GM23338 (cell line): ENCODE data around the gene SMAD1. TPM values are rescaled to one million over a fixed set of nuclear protein-coding genes. Genes with fewer than 3 reads are reported as not detected.
"Not testable (repeated sequence)": the region's sequence is repeated elsewhere in the genome, so short reads cannot be mapped to it uniquely, and the experiment has no call there.

Experiments used
- ATAC-seq: fragments of 200-7000 bp; cut with Tn5 transposase; 3 replicates; pipeline ENCODE4 v1.9.1; 2020
- DNase-seq: peaks from one replicate; pipeline ENCODE4 v3.0.0-alpha.2; 2015; ENCODE audit warnings: low spot score
- H2AFZ ChIP-seq: fragments of 200-600 bp; sonication (generic); 2 replicates; pipeline ENCODE4 v1.8.0; 2016; ENCODE audit warnings: antibody characterized with exemption, mild to moderate bottlenecking, moderate library complexity
- H3F3A ChIP-seq: fragments of 200-600 bp; sonication (generic); replicated peaks from 2 replicates; pipeline ENCODE4 v1.8.0; 2017; ENCODE audit warnings: antibody characterized with exemption, mixed run types, low read depth
- H3K27ac ChIP-seq: fragments of 200-600 bp; sonication (generic); 2 replicates; pipeline ENCODE4 v1.6.1; 2016; ENCODE audit warnings: low read depth
- H3K27me3 ChIP-seq: fragments of 200-600 bp; sonication (generic); 2 replicates; pipeline ENCODE4 v1.8.0; 2016; ENCODE audit warnings: mild to moderate bottlenecking, mixed run types, moderate library complexity; ENCODE audit not compliant: insufficient read depth
- H3K36me3 ChIP-seq: fragments of 200-600 bp; sonication (generic); 2 replicates; pipeline ENCODE4 v1.8.0; 2016; ENCODE audit warnings: mild to moderate bottlenecking; ENCODE audit not compliant: insufficient read depth
- H3K4me1 ChIP-seq: fragments of 200-600 bp; sonication (generic); 2 replicates; pipeline ENCODE4 v1.8.0; 2016; ENCODE audit warnings: mild to moderate bottlenecking, moderate library complexity; ENCODE audit not compliant: insufficient read depth
- H3K4me2 ChIP-seq: fragments of 200-600 bp; sonication (generic); 2 replicates; pipeline ENCODE4 v1.7.1; 2017; ENCODE audit warnings: mixed run types
- H3K4me3 ChIP-seq: fragments of 200-600 bp; sonication (generic); 2 replicates; pipeline ENCODE4 v1.6.1; 2016; ENCODE audit warnings: mixed run types
- H3K79me2 ChIP-seq: fragments of 200-600 bp; sonication (generic); replicated peaks from 2 replicates; pipeline ENCODE4 v1.8.0; 2017; ENCODE audit warnings: mild to moderate bottlenecking; ENCODE audit not compliant: insufficient read depth
- H3K9me2 ChIP-seq: fragments of 200-600 bp; sonication (generic); 2 replicates; pipeline ENCODE4 v1.8.0; 2017; ENCODE audit not compliant: insufficient read depth
- H4K20me1 ChIP-seq: fragments of 200-600 bp; sonication (generic); replicated peaks from 2 replicates; pipeline ENCODE4 v1.8.0; 2017; ENCODE audit warnings: mild to moderate bottlenecking; ENCODE audit not compliant: insufficient read depth
- H3K27ac Mint-ChIP-seq: 2 replicates; pipeline ENCODE4 v1.8.0; 2020; ENCODE audit warnings: inconsistent platforms, mild to moderate bottlenecking, moderate library complexity, mixed read lengths
- H3K27me3 Mint-ChIP-seq: 3 replicates; pipeline ENCODE4 v1.8.0; 2022; ENCODE audit warnings: low read depth, mild to moderate bottlenecking, moderate library complexity, mixed read lengths, inconsistent platforms; ENCODE audit not compliant: insufficient read depth, poor library complexity
- H3K36me3 Mint-ChIP-seq: 3 replicates; pipeline ENCODE4 v1.8.0; 2021; ENCODE audit warnings: low read depth, mild to moderate bottlenecking, inconsistent platforms, moderate library complexity, mixed read lengths
- H3K4me1 Mint-ChIP-seq: 3 replicates; pipeline ENCODE4 v1.8.0; 2020; ENCODE audit warnings: mild to moderate bottlenecking, inconsistent platforms, mixed read lengths
- H3K4me3 Mint-ChIP-seq: 3 replicates; pipeline ENCODE4 v1.8.0; 2021; ENCODE audit warnings: moderate library complexity, mild to moderate bottlenecking, inconsistent platforms, mixed read lengths
- H3K9me3 Mint-ChIP-seq: 3 replicates; pipeline ENCODE4 v1.8.0; 2020; ENCODE audit warnings: moderate library complexity, mild to moderate bottlenecking, inconsistent platforms, mixed read lengths
- CTCF ChIP-seq, 2 experiments: fragments of 200-600 bp in 1 of 2; sonication (generic) in 1 of 2; conservative IDR thresholded peaks; 2 replicates each; pipeline versions ENCODE4 v1.5.1 to v1.6.1; 2016 to 2017; ENCODE audit warnings: antibody characterized with exemption in 2 of 2, low read depth in 2 of 2, mild to moderate bottlenecking in 2 of 2, moderate library complexity in 1 of 2
- ETS1 ChIP-seq: IDR thresholded peaks from 2 replicates; pipeline ENCODE4 v1.6.1; 2016; ENCODE audit warnings: antibody characterized with exemption
- EZH2 ChIP-seq: fragments of 200-600 bp; sonication (generic); IDR thresholded peaks from one replicate; pipeline ENCODE4 v1.8.0; 2017; ENCODE audit warnings: antibody characterized with exemption, mild to moderate bottlenecking, low read depth; ENCODE audit not compliant: unreplicated experiment
- JUNB ChIP-seq: IDR thresholded peaks from one replicate; pipeline ENCODE4 v1.6.1; 2016; ENCODE audit warnings: antibody characterized with exemption; ENCODE audit not compliant: unreplicated experiment
- NANOG ChIP-seq: IDR thresholded peaks from 2 replicates; pipeline ENCODE4 v1.6.1; 2016; ENCODE audit warnings: antibody characterized with exemption, borderline replicate concordance
- POLR2AphosphoS5 ChIP-seq: IDR thresholded peaks from 2 replicates; pipeline ENCODE4 v1.6.1; 2016; ENCODE audit warnings: antibody characterized with exemption, low read depth
- STAT1 ChIP-seq: IDR thresholded peaks from one replicate; pipeline ENCODE4 v1.6.1; 2016; ENCODE audit warnings: antibody characterized with exemption; ENCODE audit not compliant: unreplicated experiment
- ZNF114 ChIP-seq: fragments of 250-450 bp; sonication (Bioruptor Pico); IDR thresholded peaks from 2 replicates; pipeline ENCODE4 v1.5.0; 2020; ENCODE audit warnings: mild to moderate bottlenecking, moderate library complexity
- polyA plus RNA-seq: library from polyadenylated mRNA; unstranded; fragments of >200 nt; fragmentation: Nextera tagmentation; extraction: Ambion mirVana; gene quantifications from 2 replicates; pipeline ENCODE4 v1.2.1, GENCODE V29; 2016
- total RNA-seq: library from RNA; depleted of rRNA; stranded (reverse); fragments of >200 nt; shearing (Covaris generic); gene quantifications from 2 replicates; pipeline ENCODE4 v1.2.3, GENCODE V29; 2014

SMAD1 gene
- total and polyA plus RNA-seq, 2 experiments from 2014 or later, result 19.8 to 33.6 TPM

GRCh38 chr4:145533415-145533814 is 51.8 kb downstream of the SMAD1 start:
- H3K9me2 ChIP-seq, H3K36me3 ChIP-seq, H3K27ac Mint-ChIP-seq, H3K79me2 ChIP-seq, ATAC-seq, H3K4me1 ChIP-seq, H3F3A ChIP-seq, H3K4me3 Mint-ChIP-seq, H3K27ac ChIP-seq, H3K4me2 ChIP-seq, H2AFZ ChIP-seq, H3K36me3 Mint-ChIP-seq, DNase-seq, H3K27me3 ChIP-seq, H3K9me3 Mint-ChIP-seq, H4K20me1 ChIP-seq, H3K4me3 ChIP-seq, H3K27me3 Mint-ChIP-seq: not testable (repeated sequence)
- H3K4me1 Mint-ChIP-seq, result peaks cover 24% of the 10 kb centered on the region

DNA sequence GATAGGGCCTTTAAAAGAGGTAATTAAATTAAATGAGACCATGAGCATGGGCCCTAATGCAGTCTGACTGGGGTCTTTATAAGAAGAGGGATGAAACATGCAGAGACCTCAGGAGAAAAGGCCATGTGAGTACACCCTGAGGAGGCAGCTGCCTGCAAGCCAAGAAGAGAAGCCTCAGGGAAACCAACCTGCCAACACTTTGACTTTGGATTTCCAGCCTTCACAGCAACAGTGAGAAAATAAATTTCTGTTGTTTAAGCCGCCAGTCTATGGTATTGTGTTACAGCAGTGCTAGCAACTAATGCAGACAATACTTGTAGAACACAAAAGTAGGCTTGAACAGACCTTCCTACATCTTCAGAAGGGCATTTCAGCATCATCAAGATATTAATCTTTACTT is 52.3 kb downstream of the SMAD1 start:
- Histone ChIP-seq H2AFZ (no peak overlapping the region), H3K27me3 (no peaks in the 10 kb centered on the region), H3K4me3 (no peak overlapping the region), H3K4me2 (no peak overlapping the region), H4K20me1 (no peaks in the 10 kb centered on the region), H3K27ac (no peak overlapping the region), H3K79me2 (peaks cover 5% of the 10 kb centered on the region; the same call in 1 of the 2 replicates), H3F3A (no peaks in the 10 kb centered on the region), H3K9me2 (no peaks in the 10 kb centered on the region), H3K4me1 (peaks cover 6% of the 10 kb centered on the region; the same call in 1 of the 2 replicates), H3K36me3 (no peaks in the 10 kb centered on the region)
- ATAC-seq, result no peak
- no peak for DNase-seq
- Mint-ChIP-seq H3K4me3 (no peak overlapping the region), H3K4me1 (peaks cover 25% of the 10 kb centered on the region), H3K36me3 (no peaks in the 10 kb centered on the region), H3K9me3 (no peaks in the 10 kb centered on the region), H3K27me3 (no peaks in the 10 kb centered on the region), H3K27ac (no peak overlapping the region)
- TF ChIP-seq ETS1, result no peak
- TF ChIP-seq CTCF (conservative IDR thresholded peaks at IDR 0.05; ENCODE audit: low read depth in 2 of 2), result no peak
- no peak for TF ChIP-seq JUNB
- TF ChIP-seq ZNF114 (CRISPR knock-in tag), result no peak
- no peak for TF ChIP-seq POLR2AphosphoS5

DNA sequence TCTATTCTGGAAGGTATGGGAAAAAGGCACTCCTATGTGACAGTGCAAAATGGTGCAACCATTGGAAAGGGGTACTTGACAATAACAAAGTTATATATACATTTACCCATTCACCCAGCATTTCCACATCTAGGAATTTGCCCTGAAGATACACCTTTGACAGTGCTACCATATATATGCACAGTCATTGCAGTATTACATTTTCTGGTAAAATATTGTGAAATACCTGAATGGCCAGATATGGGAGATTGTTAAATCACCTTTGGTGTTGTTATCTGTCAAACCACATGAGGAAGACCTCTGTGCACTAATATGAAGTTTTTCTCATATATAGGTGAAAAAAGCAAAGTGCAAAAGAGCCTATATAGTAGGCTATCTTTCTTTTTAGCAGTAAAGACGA is 53.5 kb downstream of the SMAD1 start:
- H3K4me3 Mint-ChIP-seq, result no peak overlapping the region
- Histone ChIP-seq H3K9me2 (no peaks in the 10 kb centered on the region), H3K4me3 (no peak overlapping the region), H3K4me1 (peaks cover 12% of the 10 kb centered on the region), H3K27me3 (no peaks in the 10 kb centered on the region), H4K20me1 (no peaks in the 10 kb centered on the region), H3K27ac (no peak overlapping the region), H3K36me3 (no peaks in the 10 kb centered on the region), H3K79me2 (no peaks in the 10 kb centered on the region; the same call in 1 of the 2 replicates), H3F3A (no peaks in the 10 kb centered on the region), H2AFZ (no peak overlapping the region), H3K4me2 (no peak overlapping the region)
- H3K27ac Mint-ChIP-seq, result no peak overlapping the region
- DNase-seq, result no peak
- H3K4me1 Mint-ChIP-seq, result peaks cover 36% of the 10 kb centered on the region
- H3K36me3 Mint-ChIP-seq, result no peaks in the 10 kb centered on the region
- no peaks in the 10 kb centered on the region for H3K27me3 Mint-ChIP-seq
- no peaks in the 10 kb centered on the region for H3K9me3 Mint-ChIP-seq
- ATAC-seq, result no peak
- TF ChIP-seq ZNF114 (CRISPR knock-in tag) (no peak), NANOG (no peak), EZH2 (no peak), ETS1 (no peak), STAT1 (no peak)
